ENCODE measurements around the gene E2F1. TPM values are rescaled to one million over a fixed set of nuclear protein-coding genes. Genes with fewer than 3 reads are reported as not detected.

The E2F1 gene
- total and polyA plus RNA-seq, 2 experiments from 2014 or later: 12.1 to 42.6 TPM

- H3K4me3 Mint-ChIP-seq: no peak overlapping the region
These were observed 14.5 kb downstream of the E2F1 start for GRCh38 chr20:33671573-33672288.

More at GRCh38 chr20:33671573-33672288, 14.5 kb downstream of the E2F1 start:
- no peaks in the 10 kb centered on the region; the same call in 1 of the 2 replicates for H3K36me3 ChIP-seq (ENCODE audit: insufficient read depth)
- peaks cover 12% of the 10 kb centered on the region; the same call in 1 of the 2 replicates for H3F3A ChIP-seq (replicated peaks; ENCODE audit: low read depth)
- ATAC-seq (no peak), DNase-seq (ENCODE audit: low spot score) (no peak)
- no peak overlapping the region for H3K4me3 ChIP-seq
- no peaks in the 10 kb centered on the region; the same call in 1 of the 2 replicates for H3K79me2 ChIP-seq (replicated peaks; ENCODE audit: insufficient read depth)
- no peak overlapping the region for H3K27ac Mint-ChIP-seq
- H3K4me2 ChIP-seq: no peak overlapping the region
- peaks cover 42% of the 10 kb centered on the region for H3K36me3 Mint-ChIP-seq (ENCODE audit: low read depth)
- H3K27ac ChIP-seq (ENCODE audit: low read depth): no peak overlapping the region
- peaks cover 21% of the 10 kb centered on the region for H3K27me3 Mint-ChIP-seq (ENCODE audit: insufficient read depth, low read depth, poor library complexity)
- no peak for TF ChIP-seq CREB1 (CRISPR knock-in tag; IDR thresholded peaks at IDR 0.05; ENCODE audit: low read depth)
- TF ChIP-seq, protein P1, sequence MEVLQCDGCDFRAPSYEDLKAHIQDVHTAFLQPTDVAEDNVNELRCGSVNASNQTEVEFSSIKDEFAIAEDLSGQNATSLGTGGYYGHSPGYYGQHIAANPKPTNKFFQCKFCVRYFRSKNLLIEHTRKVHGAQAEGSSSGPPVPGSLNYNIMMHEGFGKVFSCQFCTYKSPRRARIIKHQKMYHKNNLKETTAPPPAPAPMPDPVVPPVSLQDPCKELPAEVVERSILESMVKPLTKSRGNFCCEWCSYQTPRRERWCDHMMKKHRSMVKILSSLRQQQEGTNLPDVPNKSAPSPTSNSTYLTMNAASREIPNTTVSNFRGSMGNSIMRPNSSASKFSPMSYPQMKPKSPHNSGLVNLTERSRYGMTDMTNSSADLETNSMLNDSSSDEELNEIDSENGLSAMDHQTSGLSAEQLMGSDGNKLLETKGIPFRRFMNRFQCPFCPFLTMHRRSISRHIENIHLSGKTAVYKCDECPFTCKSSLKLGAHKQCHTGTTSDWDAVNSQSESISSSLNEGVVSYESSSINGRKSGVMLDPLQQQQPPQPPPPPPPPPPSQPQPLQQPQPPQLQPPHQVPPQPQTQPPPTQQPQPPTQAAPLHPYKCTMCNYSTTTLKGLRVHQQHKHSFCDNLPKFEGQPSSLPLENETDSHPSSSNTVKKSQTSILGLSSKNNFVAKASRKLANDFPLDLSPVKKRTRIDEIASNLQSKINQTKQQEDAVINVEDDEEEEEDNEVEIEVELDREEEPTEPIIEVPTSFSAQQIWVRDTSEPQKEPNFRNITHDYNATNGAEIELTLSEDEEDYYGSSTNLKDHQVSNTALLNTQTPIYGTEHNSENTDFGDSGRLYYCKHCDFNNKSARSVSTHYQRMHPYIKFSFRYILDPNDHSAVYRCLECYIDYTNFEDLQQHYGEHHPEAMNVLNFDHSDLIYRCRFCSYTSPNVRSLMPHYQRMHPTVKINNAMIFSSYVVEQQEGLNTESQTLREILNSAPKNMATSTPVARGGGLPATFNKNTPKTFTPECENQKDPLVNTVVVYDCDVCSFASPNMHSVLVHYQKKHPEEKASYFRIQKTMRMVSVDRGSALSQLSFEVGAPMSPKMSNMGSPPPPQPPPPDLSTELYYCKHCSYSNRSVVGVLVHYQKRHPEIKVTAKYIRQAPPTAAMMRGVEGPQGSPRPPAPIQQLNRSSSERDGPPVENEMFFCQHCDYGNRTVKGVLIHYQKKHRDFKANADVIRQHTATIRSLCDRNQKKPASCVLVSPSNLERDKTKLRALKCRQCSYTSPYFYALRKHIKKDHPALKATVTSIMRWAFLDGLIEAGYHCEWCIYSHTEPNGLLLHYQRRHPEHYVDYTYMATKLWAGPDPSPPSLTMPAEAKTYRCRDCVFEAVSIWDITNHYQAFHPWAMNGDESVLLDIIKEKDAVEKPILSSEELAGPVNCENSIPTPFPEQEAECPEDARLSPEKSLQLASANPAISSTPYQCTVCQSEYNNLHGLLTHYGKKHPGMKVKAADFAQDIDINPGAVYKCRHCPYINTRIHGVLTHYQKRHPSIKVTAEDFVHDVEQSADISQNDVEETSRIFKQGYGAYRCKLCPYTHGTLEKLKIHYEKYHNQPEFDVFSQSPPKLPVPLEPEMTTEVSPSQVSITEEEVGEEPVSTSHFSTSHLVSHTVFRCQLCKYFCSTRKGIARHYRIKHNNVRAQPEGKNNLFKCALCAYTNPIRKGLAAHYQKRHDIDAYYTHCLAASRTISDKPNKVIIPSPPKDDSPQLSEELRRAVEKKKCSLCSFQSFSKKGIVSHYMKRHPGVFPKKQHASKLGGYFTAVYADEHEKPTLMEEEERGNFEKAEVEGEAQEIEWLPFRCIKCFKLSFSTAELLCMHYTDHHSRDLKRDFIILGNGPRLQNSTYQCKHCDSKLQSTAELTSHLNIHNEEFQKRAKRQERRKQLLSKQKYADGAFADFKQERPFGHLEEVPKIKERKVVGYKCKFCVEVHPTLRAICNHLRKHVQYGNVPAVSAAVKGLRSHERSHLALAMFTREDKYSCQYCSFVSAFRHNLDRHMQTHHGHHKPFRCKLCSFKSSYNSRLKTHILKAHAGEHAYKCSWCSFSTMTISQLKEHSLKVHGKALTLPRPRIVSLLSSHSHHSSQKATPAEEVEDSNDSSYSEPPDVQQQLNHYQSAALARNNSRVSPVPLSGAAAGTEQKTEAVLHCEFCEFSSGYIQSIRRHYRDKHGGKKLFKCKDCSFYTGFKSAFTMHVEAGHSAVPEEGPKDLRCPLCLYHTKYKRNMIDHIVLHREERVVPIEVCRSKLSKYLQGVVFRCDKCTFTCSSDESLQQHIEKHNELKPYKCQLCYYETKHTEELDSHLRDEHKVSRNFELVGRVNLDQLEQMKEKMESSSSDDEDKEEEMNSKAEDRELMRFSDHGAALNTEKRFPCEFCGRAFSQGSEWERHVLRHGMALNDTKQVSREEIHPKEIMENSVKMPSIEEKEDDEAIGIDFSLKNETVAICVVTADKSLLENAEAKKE (CRISPR knock-in tag; IDR thresholded peaks at IDR 0.05): no peak
- no peak for TF ChIP-seq NANOG (IDR thresholded peaks at IDR 0.05; ENCODE audit: borderline replicate concordance)
- TF ChIP-seq, protein P2, sequence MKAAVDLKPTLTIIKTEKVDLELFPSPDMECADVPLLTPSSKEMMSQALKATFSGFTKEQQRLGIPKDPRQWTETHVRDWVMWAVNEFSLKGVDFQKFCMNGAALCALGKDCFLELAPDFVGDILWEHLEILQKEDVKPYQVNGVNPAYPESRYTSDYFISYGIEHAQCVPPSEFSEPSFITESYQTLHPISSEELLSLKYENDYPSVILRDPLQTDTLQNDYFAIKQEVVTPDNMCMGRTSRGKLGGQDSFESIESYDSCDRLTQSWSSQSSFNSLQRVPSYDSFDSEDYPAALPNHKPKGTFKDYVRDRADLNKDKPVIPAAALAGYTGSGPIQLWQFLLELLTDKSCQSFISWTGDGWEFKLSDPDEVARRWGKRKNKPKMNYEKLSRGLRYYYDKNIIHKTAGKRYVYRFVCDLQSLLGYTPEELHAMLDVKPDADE (IDR thresholded peaks at IDR 0.05): no peak
- TF ChIP-seq EZH2phosphoT487 (IDR thresholded peaks at IDR 0.05; ENCODE audit: unreplicated experiment): no peak
- TF ChIP-seq POLR2AphosphoS5 (IDR thresholded peaks at IDR 0.05; ENCODE audit: low read depth): no peak
- TF ChIP-seq ZNF331 (CRISPR knock-in tag; IDR thresholded peaks at IDR 0.05; ENCODE audit: low read depth): no peak
- H3K9me2 ChIP-seq (ENCODE audit: insufficient read depth): no peaks in the 10 kb centered on the region
- H3K4me1 ChIP-seq (ENCODE audit: insufficient read depth): peaks cover 19% of the 10 kb centered on the region
- H3K9me3 Mint-ChIP-seq: no peaks in the 10 kb centered on the region
- peaks cover 33% of the 10 kb centered on the region for H3K4me1 Mint-ChIP-seq
- H4K20me1 ChIP-seq (replicated peaks; ENCODE audit: insufficient read depth): peaks cover 3% of the 10 kb centered on the region
- H2AFZ ChIP-seq: no peak overlapping the region
- peaks cover 11% of the 10 kb centered on the region; the same call in 1 of the 2 replicates for H3K27me3 ChIP-seq (ENCODE audit: insufficient read depth)
